PC-3 (cell line): Measurements from ENCODE around the gene IMPA2. TPM values are rescaled to one million over a fixed set of nuclear protein-coding genes. Genes with fewer than 3 reads are reported as not detected.

Experiments
- ATAC-seq: fragments of 200-7000 bp; cut with Tn5 transposase; 2 replicates; pipeline ENCODE4 v1.9.1; 2020; ENCODE audit warnings: mild to moderate bottlenecking, moderate library complexity
- BruUV-seq: library from RNA; stranded (reverse); fragments of 400-500 nt; replicated peaks from 2 replicates; lab custom pipeline; 2021; lab: Mats Ljungman, UMichigan
- CTCF ChIA-PET: fragments of 300-600 bp; sonication (Branson Sonifier 250); formaldehyde crosslinking; loops from one replicate; lab custom pipeline; 2022; ENCODE audit warnings: antibody characterized with exemption; lab: Charles Lee
- POLR2A ChIA-PET: fragments of 300-600 bp; sonication (Branson Sonifier 250); formaldehyde crosslinking; loops from one replicate; lab custom pipeline; 2022; ENCODE audit warnings: antibody characterized with exemption; ENCODE audit not compliant: unreplicated experiment; lab: Charles Lee
- DNase-seq: peaks from one replicate; pipeline ENCODE4 v3.0.0-alpha.2; 2015
- H2AFZ ChIP-seq: fragments of 300-600 bp; sonication (generic); 2 replicates; pipeline ENCODE4 v1.6.0; 2016; ENCODE audit warnings: antibody characterized with exemption, low read length
- H3F3A ChIP-seq: fragments of 300-600 bp; sonication (generic); one replicate; pipeline ENCODE4 v1.6.0; 2017; ENCODE audit warnings: antibody characterized with exemption, low read length, control low read depth, mild to moderate bottlenecking; ENCODE audit not compliant: unreplicated experiment
- H3K27ac ChIP-seq: fragments of 300-600 bp; sonication (generic); 2 replicates; pipeline ENCODE4 v1.5.1; 2016; ENCODE audit warnings: mild to moderate bottlenecking, low read length
- H3K27me3 ChIP-seq: fragments of 300-600 bp; sonication (generic); 2 replicates; pipeline ENCODE4 v1.6.1; 2016; ENCODE audit warnings: low read length, mixed read lengths
- H3K36me3 ChIP-seq: fragments of 300-600 bp; sonication (generic); 2 replicates; pipeline ENCODE4 v1.6.1; 2016; ENCODE audit warnings: low read depth, mixed run types, low read length, mixed read lengths
- H3K4me1 ChIP-seq: fragments of 300-600 bp; sonication (generic); 2 replicates; pipeline ENCODE4 v1.5.1; 2016; ENCODE audit warnings: low read length; ENCODE audit not compliant: insufficient read depth
- H3K4me2 ChIP-seq: fragments of 300-600 bp; sonication (generic); 2 replicates; pipeline ENCODE4 v1.6.0; 2016; ENCODE audit warnings: low read length
- H3K4me3 ChIP-seq: fragments of 300-600 bp; sonication (generic); 2 replicates; pipeline ENCODE4 v1.5.1; 2016; ENCODE audit warnings: mild to moderate bottlenecking, low read length, mixed read lengths
- H3K79me2 ChIP-seq: fragments of 300-600 bp; sonication (generic); 2 replicates; pipeline ENCODE4 v1.6.1; 2017; ENCODE audit warnings: low read length, mixed read lengths
- H3K9ac ChIP-seq: fragments of 300-600 bp; sonication (generic); 2 replicates; pipeline ENCODE4 v1.6.0; 2016; ENCODE audit warnings: mild to moderate bottlenecking, low read length
- H3K9me2 ChIP-seq: fragments of 300-600 bp; sonication (generic); replicated peaks from 2 replicates; pipeline ENCODE4 v1.6.1; 2016; ENCODE audit warnings: mixed run types, low read length, mixed read lengths
- H3K9me3 ChIP-seq: fragments of 300-600 bp; sonication (generic); 2 replicates; pipeline ENCODE4 v1.6.1; 2016; ENCODE audit warnings: low read length, mixed read lengths
- H4K20me1 ChIP-seq: fragments of 300-600 bp; sonication (generic); 2 replicates; pipeline ENCODE4 v1.6.1; 2016; ENCODE audit warnings: low read length, mixed read lengths
- CTCF ChIP-seq: fragments of 300-600 bp; sonication (generic); conservative IDR thresholded peaks from 2 replicates; pipeline ENCODE4 v1.5.1; 2017; ENCODE audit warnings: antibody characterized with exemption, low read depth, mild to moderate bottlenecking, low read length
- EZH2 ChIP-seq: fragments of 300-600 bp; sonication (generic); IDR thresholded peaks from one replicate; pipeline ENCODE4 v1.6.1; 2017; ENCODE audit warnings: antibody characterized with exemption, mild to moderate bottlenecking, low read length; ENCODE audit not compliant: unreplicated experiment
- EZH2phosphoT487 ChIP-seq: fragments of 300-600 bp; sonication (generic); IDR thresholded peaks from 2 replicates; pipeline ENCODE4 v1.6.1; 2018; ENCODE audit warnings: mild to moderate bottlenecking, antibody characterized with exemption, low read length, borderline replicate concordance
- intact Hi-C: fragments of 100-400 bp; cut with micrococcal nuclease; formaldehyde crosslinking; loops from 2 replicates; pipeline ENCODE4 v1.9.0; 2023
- total RNA-seq: library from RNA; depleted of rRNA; stranded (reverse); fragments of >200 nt; gene quantifications from 2 replicates; pipeline ENCODE4 v1.2.3, GENCODE V29; 2014

Gene IMPA2
- total RNA-seq, 1 experiment from 2014 or later = 38.2 TPM

DNA sequence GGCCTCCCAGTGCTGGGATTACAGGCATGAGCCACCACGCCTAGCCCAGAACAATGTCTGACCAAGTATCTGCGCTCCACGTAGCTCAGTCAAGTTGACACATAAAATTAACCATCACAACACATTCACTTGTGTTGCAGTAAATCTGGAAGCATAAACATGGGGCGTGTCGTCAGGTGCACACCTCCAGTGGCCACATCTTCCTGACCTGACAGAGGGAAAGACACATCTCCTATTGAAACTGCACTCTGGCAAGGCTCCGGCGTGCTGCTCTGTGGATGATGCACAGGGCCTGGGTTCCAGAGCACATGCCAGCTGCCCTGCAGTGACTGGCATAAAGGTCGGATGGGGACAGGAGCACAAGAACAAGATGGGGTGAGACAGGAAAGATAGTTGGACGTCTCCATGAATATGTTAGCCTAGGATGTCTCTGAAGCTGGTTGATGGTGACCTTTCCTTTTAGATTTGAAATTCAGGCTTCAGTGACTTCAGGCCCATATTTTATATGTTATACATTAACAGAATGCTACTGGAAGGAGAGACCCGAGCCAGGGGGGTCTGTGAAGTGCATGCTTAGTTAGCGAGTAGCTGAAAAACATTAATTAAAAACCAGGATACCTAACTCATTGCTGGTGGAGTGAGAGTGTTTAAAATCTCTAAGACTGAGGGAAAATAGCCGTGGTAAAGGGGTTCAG is 10.9 kb downstream of the IMPA2 start:
- Histone ChIP-seq H3K27ac (no peak overlapping the region), H3K36me3 (no peaks in the 10 kb centered on the region), H3K4me3 (no peak overlapping the region), H3K79me2 (peaks cover 45% of the 10 kb centered on the region), H3K9me2 (no peaks in the 10 kb centered on the region), H3K4me1 (peaks cover 31% of the 10 kb centered on the region), H2AFZ (no peak overlapping the region), H3K9ac (no peak overlapping the region), H3K4me2 (no peak overlapping the region), H3K9me3 (no peaks in the 10 kb centered on the region), H3F3A (no peaks in the 10 kb centered on the region), H3K27me3 (no peaks in the 10 kb centered on the region), H4K20me1 (no peaks in the 10 kb centered on the region)
- ChIA-PET POLR2A (interaction anchor here (0.6 kb wide), 1 partner anchor 11 kb away, joined by 7 read pairs; the partner anchor contains the start of gene IMPA2), CTCF (interaction anchor here (0.7 kb wide), 1 partner anchor 250 kb away, joined by 6 read pairs; no protein-coding TSS in a partner anchor)
- no TSS peak for BruUV-seq
- no peak for TF ChIP-seq EZH2phosphoT487
- TF ChIP-seq EZH2 = no peak
- TF ChIP-seq CTCF = no peak
- ATAC-seq = no peak
- DNase-seq = no peak
- intact Hi-C loops = no loop called here

- DNase-seq = no peak
- Histone ChIP-seq H3K79me2 (peaks cover 40% of the 10 kb centered on the region), H3K9ac (no peak overlapping the region), H3K9me2 (no peaks in the 10 kb centered on the region), H3K4me1 (peaks cover 31% of the 10 kb centered on the region), H2AFZ (no peak overlapping the region), H3K27me3 (no peaks in the 10 kb centered on the region), H3K4me3 (no peak overlapping the region), H3K36me3 (no peaks in the 10 kb centered on the region), H3K27ac (peak overlapping the region; percentile 89), H3K9me3 (no peaks in the 10 kb centered on the region), H3K4me2 (no peak overlapping the region), H4K20me1 (no peaks in the 10 kb centered on the region), H3F3A (no peaks in the 10 kb centered on the region)
- no TSS peak for BruUV-seq
- TF ChIP-seq CTCF = no peak
- no peak for TF ChIP-seq EZH2
- TF ChIP-seq EZH2phosphoT487 = no peak
- no peak for ATAC-seq
- intact Hi-C loops = no loop called here
- CTCF ChIA-PET = interaction anchor here (0.5 kb wide), 1 partner anchor 38 kb away, joined by 3 read pairs; no protein-coding TSS in a partner anchor
- POLR2A ChIA-PET = interaction anchor here (0.6 kb wide), 1 partner anchor 12 kb away, joined by 3 read pairs; the partner anchor contains the start of gene IMPA2
Observed at GRCh38 chr18:11993264-11993916, 12.1 kb downstream of the IMPA2 start.
